ENCODE measurements around the gene POP7. TPM values are rescaled to one million over a fixed set of nuclear protein-coding genes. Genes with fewer than 3 reads are reported as not detected.
A peak's percentile ranks its signal among the peaks of the same experiment; 100 is the strongest.
"Not testable (repeated sequence)": the region's sequence is repeated elsewhere in the genome, so short reads cannot be mapped to it uniquely, and the experiment has no call there.

Gene POP7
- total RNA-seq (ENCODE audit: insufficient read depth, low replicate concordance) = 20.7 TPM

DNA sequence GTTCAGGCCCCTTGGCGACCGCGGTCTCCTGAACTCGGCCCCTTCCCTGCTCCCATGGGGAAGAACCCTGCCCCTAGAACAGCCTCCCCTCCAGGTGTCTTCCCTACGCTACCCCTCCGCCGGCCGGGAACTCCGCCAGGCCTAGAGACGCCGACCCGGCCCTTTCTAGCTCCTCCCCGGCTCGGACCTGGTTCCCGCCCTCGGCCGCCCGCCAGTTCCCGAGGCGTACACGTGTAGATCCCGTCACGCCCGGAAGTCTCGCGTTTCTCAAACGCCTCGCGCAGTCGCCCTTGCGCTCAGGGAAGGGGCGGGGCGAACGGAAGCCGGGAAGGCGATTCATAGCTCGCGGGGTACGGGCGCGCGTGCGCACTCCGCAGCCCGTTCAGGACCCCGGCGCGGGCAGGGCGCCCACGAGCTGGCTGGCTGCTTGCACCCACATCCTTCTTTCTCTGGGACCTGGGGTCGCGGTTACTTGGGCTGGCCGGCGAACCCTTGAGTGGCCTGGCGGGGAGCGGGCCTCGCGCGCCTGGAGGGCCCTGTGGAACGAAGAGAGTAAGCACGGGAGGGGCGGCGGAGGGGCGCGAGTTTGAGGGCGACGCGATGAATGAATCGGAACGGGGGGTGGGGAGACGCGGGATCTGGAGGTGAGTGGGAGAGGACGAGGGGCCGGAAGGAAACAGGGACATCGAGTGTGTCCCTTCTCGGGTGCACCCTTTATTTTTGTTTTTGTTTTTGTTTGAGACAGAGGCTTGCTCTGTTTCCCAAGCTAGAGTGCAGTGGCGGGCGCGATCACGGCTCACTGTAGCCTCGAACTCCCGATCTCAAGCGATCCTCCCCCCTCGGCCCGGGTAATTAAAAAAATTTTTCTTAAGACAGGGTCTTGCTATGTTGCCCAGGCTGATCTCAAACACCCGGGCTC is at the start of gene POP7:
TSS of gene POP7 (plus strand) at position 369 of the 919 bp plus-strand sequence. CDS start 710 bp downstream, outside the sequence.
- peak; percentile 99 for DNase-seq (ENCODE audit: low spot score)

DNA sequence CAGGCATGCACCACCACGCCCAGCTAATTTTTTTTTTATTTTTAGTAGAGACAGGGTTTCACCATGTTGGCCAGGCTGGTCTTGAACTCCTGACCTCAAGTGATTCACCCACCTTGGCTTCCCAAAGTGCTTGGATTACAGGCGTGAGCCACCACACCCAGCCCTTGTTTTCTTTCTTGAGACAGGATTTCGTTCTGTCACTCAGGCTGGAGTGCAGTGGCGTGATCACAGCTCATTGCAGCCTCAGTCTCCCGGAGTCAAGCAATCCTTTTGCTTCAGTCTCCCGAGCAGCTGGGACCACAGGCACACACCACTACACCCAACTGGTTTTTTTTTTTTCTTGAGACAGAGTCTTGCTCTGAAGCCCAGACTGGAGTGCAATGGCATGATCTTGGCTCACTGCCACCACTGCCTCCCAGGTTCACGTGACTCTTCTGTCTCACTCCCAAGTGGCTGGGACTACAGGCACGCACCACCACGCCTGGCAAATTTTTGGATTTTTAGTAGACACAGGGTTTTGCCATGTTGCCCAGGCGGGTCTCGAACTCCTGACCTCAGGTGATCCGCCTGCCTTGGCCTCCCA is 43.6 kb upstream of the POP7 start:
- not testable (repeated sequence) for DNase-seq (ENCODE audit: low spot score)

DNA sequence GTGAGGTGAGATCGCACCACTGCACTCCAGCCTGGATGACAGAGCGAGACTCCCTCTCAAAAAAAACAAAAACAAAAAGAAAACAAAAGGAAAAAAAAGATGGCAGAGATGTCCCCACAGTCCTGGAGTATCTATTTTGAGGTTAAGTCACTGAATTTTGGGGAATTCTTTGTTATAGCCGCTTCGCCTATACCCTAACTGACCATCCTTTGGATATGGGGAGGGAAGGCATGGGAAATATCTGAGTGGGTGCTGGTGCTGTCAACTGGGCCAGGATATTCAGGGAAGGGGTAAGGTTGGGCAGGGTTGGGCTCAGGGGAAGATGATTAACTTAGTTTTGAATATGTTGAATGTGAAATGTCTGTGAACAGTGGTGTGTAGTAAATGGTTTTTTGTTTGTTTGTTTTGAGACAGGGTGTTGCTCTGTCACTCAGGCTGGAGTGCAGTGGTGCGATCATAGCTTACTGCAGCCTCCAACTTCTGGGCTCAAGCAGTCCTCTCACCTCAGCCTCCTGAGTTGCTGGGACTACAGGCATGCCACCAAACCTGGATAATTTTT is 40.7 kb upstream of the POP7 start:
- DNase-seq (ENCODE audit: low spot score) = no peak

DNA sequence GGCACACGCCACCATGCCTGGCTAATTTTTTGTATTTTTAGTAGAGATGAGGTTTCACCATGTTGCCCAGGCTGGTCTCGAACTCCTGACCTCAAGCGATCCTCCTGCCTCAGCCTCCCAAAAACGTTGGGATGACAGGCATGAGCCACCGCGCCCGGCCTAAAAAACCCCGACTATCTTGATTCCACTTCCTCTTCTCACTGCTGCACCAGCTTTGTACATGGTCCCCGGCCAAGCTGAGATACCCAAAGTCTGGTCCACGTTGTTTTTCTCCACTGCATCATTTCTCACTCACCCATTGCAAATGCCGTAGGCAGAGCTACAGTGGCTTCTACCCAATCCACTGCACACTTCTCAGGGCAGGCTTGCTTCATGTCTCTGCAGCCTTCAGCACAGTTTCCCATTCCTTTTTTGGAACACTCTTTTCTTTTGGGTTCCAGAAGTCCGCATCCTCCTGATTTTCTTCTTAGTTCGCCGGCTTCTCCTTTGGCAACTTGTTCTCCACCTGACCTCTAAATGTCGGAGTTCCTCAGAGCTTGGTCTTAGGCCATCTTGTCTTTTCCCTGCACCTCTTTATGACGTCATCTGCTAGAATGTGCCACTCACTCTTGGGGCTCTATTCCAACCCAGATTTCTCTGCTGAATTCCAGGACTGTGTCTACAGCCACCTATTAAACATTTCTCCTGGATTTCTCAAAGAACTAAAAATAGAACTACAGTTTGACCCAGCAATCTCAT is 38.4 kb upstream of the POP7 start:
- no peak for DNase-seq (ENCODE audit: low spot score)

DNA sequence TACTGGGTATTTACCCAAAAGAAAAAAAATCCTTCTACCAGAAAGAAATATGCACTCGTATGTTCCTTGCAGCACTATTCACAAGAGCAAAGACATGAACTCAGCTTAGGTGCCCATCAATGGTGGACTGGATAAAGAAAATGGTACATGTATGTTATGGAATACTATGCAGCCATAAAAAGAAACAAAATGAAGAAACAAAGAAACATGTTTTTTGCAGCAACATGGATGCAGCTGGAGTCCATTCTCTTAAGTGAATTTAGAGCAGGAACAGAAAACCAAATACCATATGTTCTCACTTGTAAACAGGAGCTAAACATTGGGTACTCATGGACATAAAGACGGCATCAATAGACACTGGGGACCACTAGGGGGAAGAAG is 37.9 kb upstream of the POP7 start:
- DNase-seq (ENCODE audit: low spot score) = no peak

DNA sequence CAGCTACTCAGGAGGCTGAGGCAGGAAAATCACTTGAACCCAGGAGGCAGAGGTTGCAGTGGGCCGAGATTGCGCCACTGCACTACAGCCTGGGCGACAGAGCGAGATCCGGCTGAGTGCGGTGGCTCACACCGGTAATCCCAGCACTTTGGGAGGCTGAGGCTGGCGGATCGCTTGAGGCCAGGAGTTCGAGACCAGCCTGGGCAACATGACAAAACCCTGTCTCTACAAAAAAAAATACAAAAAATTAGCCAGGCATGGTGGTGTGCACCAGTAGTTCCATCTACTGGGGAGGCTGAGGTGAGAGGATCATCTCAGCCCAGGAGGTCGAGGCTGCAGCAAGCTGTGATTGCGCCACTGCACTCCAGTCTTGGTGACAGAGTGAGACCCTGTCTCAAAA is 36.8 kb upstream of the POP7 start:
- not testable (repeated sequence) for DNase-seq (ENCODE audit: low spot score)

DNA sequence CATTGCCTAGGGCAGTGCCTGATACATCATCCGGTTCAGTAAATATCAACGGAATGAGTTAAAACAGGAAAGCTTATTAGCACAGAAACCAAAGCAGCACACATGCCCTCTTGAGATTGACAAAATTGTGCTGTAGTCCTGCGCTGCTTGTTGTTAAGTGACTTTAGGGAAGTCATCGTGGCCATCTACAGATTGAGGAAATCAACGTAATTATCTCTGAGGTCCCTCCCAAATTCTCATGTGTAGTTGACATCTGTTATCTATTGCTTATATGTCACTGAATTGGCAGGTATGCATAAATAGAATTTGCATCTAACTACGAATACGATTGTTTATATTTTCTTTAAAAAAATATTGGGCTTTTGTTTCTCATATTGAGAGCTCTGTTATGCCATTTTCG is 35.8 kb upstream of the POP7 start:
- no peak for DNase-seq (ENCODE audit: low spot score)

DNA sequence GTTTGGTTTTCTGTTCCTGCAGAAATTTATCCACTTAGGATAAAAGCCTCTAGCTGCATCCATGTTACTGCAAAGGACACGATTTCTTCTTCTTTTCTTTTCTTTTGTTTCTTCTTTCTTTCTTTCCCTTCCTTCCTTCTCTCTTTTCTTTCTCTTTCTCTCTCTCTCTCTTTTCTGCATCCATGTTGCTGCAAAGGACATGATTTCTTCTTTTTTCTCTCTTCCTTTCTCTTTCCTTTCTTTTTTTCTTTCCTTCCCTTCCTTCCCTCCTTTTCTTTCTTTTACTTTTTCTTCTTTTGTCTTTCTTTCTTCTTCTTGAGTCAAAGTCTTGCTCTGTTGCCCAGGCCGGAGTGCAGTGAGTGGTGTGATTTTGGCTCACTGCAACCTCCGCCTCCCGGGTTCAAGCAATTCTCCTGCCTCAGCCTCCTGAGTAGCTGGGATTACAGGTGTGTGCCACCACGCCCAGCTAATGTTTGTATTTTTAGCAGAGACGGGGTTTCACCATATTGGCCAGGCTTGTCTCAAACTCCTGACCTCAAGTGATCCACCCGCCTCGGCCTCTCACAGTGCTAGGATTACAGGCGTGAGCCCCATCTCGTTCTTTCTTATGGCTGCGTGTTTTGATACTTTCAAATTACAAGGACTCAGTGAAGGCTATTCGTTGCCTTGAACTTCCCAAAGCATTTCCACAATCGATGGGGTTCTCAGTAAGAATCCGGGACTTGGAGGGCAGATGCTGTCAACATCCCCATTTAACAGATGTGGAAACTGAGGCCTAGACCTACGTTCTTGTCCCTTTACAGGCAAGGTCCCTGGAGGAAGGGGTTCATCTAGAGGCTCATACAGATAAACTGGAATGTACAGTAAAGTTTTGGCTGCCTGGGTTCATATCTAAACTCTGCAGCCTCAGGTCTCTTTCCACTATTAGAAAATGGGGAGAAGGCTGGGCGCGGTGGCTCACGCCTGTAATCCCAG is 34.3 kb upstream of the POP7 start:
- no peak for DNase-seq (ENCODE audit: low spot score)

DNA sequence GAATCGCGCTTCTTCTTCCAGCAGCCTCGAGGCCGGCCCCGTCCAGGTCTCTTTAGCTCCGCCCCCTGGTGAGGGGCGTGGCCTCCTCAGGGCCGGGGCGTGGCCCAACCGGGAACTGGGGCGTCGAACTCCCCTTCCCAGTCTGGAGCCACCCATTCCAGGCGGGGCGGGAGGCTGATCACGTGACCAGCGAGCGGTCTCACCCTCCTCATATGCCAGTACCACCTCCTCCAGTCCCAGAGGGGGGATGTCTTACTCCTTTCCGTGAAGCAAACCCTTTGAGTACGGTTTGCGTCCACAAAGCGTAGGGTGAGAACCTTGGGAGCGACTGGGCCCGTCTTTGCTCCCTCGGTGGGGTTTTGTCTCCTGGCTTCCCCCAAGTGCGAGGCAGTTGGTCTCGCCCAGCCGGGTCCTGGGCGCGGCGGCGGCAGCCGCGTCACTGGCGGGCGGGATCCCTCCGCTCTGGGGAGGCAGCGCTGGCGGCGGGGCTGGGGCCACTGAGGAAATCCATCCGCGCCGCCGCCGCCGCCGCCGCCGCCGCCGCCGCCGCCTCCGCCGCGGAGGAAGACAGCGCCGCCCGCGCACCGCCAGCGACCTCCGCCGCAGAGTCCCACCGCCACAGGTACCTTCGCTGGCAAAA is 32.5 kb upstream of the POP7 start, which contains the start of gene GNB2:
TSS of gene GNB2 (plus strand) at position 439 of the 640 bp plus-strand sequence. CDS start 2,526 bp downstream, outside the sequence.
- DNase-seq (ENCODE audit: low spot score) = peak; percentile 99

DNA sequence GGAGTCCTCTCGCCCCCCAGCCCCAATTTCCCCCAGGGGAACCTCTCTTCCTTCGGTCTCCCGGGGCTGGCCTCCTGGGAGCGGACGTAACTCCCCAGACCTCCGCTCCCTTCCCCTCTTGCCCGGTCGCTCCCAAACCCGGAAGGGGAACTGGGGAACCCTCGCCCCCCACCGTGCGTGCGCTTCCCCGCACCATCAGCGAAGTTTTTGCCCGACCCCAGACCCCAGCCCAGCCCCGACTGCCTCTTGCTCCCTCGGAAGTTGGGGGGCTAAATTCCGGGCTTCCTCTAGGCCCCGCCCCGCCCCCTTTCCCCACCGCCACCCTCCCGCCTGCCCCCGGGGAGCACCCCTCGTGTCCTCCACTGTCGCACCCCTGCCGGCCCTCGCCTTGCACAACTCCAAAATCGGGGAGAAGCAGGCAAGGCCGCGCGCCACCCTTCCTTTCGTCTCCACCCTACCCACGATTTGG is 31.9 kb upstream of the POP7 start:
- peak; percentile 59 for DNase-seq (ENCODE audit: low spot score)

DNA sequence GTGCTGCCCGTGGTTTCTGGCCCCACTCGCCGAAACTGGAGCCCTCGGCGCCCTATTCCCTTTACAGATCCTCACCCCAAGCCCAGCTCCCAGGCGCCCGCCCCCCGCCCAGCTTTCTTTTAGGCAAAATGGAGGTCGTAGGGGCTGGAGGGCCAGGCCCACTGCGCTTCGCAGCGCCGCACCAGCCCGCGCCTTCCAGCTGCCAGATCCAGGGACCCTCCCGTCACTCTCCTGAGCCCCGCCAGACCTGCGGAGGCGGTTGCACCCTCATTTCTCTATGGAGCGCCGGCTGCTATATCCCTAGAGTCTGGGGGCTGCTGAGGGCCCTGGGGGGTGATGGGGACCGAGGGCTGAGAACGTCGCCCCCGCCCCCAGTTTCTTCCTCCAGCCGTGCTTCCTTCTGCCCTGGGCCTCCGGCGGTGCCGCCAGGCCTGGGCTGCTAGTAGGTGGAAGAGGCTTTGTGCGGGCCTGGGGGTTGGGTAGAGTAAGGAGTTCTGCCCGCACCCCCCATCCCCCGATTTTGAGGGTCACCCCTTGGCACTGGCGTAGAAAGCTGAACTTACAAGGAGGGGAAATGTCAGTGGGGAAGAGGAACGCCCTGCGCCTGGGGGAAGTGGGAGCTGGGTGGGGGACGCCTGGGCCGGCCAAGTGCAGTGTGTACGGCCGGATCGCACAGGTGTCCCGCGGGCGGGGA is 31.4 kb upstream of the POP7 start:
- DNase-seq (ENCODE audit: low spot score) = peak; percentile 29

DNA sequence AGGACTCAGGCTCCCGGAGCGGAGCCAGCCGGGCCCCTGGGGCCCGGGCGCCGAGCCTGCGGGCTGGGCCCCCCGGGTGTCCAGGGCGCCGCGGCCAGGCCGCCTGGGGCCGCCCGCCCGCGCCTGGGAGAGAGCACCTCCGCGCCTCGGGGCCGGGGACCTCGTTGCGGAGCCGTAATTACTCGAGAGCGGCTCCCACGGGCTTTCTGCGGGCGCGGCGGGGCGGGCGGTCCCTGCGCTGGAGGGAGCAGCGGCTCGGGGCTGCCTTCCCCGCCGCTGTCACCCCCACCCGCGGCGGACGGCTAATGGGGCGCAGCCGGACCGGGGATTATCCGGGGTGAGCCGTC is 30.8 kb upstream of the POP7 start:
- no peak for DNase-seq (ENCODE audit: low spot score)

DNA sequence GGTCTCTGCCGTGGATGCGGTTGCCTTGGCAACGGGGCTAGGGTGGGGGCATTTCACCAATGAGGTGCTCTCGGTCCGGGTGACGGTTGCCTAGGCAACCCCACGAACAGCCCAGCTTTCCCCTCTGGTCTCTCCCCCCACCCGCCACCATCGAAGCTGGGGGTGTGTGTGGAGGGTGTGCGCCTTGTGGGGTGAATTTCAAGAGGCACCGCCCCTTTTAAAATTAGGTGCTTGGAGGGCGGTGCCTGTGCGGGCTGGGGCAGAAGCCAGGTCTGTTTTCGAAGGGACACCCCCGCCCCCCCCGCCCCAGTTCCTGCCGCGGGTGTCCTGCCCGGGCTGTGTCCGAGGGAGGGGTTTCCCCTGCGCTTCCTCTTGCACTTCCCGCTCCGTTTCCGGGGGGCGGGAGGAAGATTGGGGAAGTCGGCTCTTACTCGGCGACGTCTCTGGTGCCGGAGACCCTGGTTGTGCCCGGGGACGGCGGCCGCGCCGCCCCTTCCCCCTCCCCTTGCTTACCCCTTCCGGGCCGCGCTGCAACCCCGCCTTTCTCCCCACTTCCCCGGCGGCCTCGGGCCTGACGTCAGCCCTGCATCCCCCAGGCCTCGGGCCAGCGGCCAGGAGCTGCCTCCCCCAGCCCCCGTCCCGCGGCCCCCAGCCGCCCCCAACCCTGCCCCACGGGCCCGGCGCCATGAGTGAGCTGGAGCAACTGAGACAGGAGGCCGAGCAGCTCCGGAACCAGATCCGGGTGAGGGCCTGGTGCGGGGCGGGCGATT is 30.2 kb upstream of the POP7 start:
- DNase-seq (ENCODE audit: low spot score) = peak; percentile 74

DNA sequence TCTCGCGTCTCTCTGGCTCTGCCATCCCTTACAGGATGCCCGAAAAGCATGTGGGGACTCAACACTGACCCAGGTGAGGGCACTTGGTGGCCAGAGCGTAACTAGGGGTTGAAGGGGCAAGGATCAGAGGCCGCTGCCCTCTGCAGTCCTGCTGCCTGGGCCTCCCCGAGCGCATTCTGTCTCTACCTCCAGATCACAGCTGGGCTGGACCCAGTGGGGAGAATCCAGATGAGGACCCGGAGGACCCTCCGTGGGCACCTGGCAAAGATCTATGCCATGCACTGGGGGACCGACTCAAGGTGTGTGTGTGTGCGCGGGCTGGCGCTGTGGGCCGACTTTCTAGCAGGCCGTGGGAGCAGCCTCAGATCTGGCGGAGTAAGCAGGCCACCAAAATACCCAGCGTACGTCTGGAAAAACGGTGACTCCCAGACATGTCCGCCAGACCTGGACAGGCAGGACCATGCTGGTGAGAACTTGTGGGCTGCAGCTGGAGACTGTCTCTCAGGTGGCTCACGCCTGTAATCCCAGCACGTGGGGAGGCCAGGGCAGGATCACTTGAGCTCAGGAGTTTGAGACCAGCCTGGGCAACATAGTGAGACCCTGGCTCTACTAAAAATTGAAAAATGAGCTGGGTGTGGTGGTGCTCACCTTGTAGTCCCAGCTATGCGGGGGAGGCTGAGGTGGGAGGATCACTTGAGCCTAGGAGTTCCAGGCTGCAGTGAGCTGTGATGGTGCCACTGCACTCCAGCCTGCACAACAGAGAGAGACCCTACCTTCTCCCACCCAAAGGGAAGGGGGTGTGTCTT is 29.2 kb upstream of the POP7 start:
- DNase-seq (ENCODE audit: low spot score) = no peak

DNA sequence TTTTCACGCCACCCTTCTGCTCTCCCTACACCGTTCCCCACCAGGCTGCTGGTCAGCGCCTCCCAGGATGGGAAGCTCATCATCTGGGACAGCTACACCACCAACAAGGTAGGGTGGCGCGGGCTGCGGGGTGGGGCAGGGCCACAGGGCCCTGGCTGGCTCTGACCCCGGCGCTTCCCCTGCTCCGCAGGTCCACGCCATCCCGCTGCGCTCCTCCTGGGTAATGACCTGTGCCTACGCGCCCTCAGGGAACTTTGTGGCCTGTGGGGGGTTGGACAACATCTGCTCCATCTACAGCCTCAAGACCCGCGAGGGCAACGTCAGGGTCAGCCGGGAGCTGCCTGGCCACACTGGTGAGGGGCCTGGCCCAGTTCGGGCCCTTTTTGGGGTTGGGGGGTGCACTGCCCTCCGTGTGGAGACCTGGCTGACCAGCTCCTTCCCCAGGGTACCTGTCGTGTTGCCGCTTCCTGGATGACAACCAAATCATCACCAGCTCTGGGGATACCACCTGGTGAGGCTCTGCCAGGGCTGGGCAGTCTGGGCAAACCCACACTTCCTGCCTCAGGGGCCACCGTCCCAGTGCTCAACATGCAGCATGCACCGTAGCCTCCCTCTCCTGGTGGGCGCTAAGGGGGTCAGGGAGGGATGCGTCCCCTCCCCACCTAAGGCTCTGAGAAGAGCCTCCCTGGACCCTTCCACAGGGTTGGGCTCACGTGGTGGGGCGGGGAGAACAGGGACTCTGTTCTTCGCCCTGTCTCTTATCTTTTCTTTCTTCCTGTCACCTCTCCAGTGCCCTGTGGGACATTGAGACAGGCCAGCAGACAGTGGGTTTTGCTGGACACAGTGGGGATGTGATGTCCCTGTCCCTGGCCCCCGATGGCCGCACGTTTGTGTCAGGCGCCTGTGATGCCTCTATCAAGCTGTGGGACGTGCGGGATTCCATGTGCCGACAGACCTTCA is 28.3 kb upstream of the POP7 start:
- DNase-seq (ENCODE audit: low spot score) = no peak

DNA sequence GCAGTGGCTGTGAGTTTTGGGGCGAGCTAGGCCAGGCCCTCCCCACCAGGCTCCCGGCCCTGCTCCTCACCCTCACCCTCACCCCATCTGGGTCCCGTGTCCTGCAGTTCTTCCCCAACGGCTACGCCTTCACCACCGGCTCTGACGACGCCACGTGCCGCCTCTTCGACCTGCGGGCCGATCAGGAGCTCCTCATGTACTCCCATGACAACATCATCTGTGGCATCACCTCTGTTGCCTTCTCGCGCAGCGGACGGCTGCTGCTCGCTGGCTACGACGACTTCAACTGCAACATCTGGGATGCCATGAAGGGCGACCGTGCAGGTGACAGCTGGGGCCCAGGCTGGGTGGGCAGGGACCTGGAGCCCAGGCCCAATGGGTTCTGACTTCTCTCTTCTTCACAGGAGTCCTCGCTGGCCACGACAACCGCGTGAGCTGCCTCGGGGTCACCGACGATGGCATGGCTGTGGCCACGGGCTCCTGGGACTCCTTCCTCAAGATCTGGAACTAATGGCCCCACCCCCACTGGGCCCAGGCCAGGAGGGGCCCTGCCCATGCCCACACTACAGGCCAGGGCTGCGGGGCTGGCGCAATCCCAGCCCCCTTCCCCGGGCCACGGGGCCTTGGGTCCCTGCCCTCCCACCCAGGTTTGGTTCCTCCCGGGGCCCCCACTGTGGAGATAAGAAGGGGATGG is 27.5 kb upstream of the POP7 start:
- no peak for DNase-seq (ENCODE audit: low spot score)

Measured in umbilical cord (tissue), 2 donors.